ENCODE measurements around the gene PAOX.

The PAOX gene

DNA sequence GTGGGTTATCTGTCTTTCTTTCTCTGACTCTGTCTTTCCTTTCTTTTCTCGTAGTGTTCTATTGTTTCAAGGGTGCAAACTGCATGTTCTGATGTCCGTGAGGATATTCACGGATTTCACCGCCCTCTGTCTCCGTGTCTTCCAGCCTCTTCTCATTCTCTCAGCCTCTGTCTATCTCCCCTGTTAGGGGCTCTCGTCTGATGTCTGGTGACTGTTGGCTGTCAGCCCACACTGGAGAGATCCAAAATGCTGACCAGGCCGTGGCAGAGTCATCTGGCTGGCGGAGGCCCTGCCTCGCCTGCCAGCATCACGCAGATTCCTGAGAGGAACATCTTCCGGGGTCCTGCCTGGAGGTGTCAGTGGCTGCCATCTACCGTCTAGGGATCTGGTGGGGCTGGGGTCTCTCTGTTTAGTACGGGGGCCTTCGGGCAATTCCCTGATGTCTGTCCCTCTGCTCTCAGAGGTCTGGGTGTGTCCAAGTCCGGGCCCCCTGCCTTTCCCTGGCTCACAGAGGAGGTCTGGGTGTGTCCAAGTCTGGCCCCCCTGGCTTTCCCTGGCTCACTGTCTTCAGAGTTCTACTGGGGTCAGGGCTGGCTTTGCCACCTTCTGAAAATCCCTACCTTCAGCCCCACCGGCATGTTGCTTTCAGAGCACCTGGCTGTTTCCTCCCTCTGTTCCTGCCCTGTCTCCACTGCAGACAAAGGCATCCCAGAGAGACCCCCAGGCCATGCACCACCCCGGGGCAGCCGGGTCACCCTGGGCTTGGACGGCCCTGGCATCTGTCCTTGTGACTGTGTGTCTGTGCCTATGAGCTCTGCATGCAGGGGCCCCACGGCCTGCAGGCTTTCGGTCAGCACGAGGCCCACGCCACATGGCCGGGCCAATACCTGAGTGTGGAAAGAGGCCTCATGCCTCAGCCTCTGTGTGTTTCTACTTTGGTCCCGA lies 60.7 kb downstream of the PAOX start:
- no peak for DNase-seq (ENCODE audit: low spot score)

GRCh38 chr10:133440633-133441285 lies 61.7 kb downstream of the PAOX start:
- no peak for DNase-seq (ENCODE audit: low spot score)
